Measurements from ENCODE around the gene TANC1.
"Not testable (repeated sequence)": the region's sequence is repeated elsewhere in the genome, so short reads cannot be mapped to it uniquely, and the experiment has no call there.

Gene TANC1

GRCh38 chr2:159032580-159032979 lies 64.1 kb downstream of the TANC1 start:
- DNase-seq, result no peak

DNA sequence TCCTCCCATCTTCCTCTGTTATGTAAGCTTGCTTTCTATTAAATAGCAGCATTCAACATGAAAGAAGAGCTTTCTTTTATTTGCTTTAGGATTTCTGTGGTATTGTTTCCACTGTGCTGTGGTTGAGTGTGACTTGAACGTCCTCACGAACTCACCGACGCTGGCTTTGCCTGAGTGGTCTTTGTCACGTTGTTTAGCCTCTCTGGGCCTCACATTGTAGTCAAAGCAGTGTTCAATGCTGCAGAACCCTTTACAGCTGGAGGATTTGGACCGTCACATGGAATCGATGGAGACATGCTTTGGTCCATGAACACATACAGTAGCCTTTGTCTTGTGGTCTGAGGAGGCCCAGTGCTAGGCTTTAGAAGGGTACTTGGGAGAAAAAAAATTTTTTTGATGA lies 66.3 kb downstream of the TANC1 start:
- DNase-seq, result no peak

GRCh38 chr2:159035790-159036411 lies 67.5 kb downstream of the TANC1 start:
- DNase-seq, result no peak

DNA sequence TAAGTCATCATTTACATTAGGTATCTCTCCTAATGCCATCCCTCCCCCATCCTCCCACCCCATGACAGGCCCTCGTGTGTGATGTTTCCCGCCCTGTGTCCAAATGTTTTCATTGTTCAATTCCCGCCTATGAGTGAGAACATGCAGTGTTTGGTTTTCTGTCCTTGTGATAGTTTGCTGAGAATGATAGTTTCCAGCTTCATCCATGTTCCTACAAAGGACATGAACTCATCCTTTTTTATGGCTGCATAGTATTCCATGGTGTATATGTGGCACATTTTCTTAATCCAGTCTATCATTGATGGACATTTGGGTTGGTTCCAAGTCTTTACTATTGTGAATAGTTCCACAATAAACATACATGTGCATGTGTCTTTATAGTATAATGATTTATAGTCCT lies 68.0 kb downstream of the TANC1 start:
- not testable (repeated sequence) for DNase-seq

DNA sequence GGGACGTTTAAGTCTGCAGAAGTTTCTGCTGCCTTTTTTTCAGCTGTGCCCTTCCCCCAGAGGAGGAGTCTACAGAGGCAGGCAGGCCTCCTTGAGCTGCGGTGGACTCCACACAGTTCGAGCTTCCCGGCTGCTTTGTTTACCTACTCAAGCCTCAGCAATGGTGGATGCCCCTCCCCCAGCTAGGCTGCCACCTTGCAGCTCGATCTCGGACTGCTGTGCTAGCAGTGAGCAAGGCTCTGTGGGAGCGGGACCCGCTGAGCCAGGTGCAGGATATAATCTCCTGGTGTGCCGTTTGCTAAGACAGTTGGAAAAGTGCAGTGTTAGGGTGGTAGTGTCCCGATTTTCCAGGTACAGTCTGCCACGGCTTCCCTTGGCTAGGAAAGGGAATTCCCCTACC lies 72.9 kb downstream of the TANC1 start:
- not testable (repeated sequence) for DNase-seq

DNA sequence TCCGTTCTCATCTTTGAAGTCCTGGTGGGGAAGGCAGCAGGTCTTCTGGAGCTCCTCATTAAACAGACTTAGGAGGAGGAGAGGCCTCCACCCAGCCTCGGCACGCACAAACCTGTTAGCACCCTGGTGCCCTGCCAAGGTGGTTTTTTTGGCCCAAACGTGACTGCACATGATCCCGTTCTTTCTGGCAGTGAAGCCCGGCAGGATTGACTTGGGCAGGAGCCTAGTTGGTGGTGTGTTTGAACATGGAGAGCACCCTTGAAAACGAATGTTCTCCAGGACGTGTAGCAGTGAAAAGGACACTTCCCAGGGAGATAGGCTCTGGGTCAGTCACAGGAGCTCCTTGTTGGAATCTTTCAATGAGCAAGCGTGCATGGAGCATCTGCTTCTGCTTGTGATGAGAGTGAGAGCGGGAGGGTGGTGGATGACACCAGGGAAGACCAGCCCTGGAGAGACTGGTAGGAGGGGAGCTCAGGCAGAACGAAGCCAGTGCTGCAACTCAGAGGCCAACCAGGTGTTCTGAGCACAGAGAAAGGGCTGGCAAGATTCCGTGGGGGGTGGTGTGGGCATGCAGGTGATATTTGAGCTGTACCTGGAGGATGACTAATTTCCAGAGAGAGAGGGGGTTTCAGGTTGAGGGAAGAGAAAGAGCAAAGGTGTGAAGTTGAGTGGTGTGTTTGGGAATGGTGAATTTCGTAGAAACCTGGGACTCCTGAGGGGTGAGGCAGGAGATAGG lies 73.8 kb downstream of the TANC1 start:
- no peak for DNase-seq

DNA sequence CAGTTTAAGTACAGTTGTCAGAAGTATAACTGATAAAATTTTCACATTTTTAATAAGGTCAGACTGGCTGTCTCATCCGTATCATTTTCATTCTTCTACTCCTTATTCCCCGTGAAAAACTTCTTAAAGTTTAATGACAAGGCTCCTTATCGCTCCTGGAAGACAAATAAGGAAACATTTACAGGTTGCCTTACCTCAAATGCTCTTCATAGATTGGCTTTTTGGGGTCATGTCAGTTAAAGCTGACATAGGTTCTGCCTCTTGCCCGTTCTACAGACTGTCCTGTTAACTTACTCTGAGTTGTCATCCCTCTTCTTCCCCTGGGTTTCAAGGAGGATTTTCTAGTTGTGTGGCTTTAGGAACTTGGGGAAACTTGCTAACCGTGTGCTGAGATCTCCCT lies 75.3 kb downstream of the TANC1 start:
- no peak for DNase-seq

DNA sequence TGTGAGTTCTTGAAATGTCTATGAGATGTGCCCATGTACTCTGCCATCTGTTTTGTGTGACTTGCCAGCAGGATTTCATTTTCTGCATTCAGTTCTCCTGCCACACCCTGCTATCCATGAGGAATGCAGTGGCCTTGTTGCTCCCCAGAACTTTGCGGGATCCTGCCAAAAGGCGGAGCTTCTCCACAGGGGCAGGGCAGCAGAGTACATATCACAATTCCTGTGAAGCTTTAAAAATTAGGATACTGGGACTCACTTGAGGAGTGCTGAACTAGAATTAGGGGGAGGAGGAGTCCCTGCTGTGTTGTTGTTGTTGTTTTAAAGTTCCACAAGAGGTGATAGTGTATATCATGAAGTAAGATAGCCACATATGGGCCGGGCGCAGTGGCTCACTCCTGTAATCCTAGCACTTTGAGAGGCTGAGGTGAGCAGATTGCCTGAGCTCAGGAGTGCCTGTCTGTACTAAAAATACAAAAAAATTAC lies 76.4 kb downstream of the TANC1 start:
- DNase-seq, result no peak

DNA sequence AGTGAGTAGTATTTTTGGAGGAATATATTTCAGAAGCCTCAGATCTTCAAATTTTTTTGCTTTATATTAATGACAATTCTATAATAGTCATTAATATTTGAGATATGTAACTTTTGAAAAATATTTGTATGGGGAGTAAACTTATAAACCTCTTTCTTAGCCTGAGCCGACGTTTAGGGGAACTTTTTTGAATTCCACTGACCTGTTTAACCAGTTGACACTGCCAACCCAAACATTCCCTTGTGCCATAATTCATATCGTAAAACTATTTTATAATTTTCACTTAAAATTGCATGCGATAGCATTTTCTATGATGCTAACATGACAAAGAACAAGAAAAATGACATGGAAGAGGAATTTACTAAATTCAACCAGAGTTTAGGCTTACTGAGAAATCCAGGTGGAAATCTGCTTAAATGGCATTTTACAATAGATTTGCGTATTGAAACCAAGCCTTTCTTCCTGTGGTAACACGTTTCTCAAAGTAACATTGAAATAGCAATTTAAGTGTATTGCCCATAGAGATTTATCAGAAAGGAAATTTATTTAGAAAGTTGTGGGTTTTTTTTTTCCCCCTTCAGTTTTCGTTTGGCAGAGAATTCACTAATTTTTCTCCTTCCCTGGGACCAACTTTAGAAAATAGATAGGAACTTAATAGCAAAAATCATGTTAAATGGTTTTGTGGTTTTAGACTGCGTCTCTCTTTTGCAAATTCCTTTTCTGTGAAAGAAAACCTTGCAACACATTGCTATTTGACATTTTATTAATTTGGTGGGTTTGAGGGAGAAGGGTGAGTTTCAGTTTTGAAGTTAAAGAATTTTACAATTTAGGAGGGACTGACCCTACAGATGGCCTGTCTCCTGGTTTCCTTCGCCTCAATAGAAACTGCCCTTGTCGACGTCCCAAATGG lies 77.4 kb downstream of the TANC1 start:
- no peak for DNase-seq

DNA sequence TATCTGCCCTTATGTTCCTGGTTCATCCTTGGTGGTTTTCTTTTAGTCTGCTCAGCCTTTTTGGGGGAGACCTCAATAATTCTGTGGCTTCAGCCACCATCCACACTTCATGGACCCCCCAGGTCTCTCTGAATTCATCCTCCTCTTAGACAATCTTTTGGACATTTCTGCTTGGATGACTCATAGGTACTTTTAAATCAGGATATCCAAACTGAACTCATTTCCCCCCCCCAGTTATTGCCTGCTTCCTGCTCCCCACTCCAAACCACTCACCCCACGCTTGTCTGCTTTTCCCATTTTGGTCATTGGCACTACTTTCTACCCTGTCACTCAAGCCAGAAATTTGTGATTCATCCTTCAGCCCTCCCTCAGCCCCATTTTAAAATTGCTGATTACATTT lies 78.5 kb downstream of the TANC1 start:
- DNase-seq, result no peak

DNA sequence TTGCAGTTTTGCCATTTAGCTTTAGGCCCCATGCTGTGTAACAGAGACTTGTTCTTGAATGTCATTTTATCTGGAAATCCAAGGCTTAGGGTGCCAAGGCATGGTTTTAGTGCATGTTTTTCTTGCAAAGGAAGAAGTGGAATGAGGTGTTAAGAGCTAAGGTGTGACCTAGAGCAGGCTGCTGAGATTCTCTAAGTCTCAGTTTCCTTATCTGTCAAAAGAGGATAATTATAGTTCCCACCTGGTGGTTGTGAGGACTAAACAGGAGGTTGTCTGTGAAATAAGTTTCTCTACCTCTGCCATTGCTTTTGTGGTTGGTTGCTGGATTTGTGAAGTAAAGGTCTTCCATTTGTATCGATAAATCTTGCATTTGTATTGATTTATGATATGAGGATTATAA lies 82.0 kb downstream of the TANC1 start:
- no peak for DNase-seq

DNA sequence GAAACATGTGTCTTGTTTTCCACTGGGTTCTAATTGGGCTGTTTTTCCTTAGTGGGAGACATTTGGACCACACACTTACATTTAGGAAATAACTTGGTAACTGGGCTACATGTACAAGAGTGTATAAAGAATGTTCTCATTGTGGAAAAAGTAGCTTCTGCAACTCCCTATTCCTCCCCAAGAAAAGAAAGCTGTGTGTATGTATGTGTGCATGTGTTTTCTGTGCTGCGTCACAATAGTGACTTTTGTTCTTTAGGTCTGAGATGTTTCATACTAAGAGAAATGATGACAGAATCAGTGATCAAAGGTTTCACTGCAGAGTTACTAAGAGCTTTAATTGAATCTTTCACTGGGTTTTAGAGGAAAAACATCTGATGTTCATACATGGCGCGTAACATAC lies 82.7 kb downstream of the TANC1 start:
- no peak for DNase-seq

DNA sequence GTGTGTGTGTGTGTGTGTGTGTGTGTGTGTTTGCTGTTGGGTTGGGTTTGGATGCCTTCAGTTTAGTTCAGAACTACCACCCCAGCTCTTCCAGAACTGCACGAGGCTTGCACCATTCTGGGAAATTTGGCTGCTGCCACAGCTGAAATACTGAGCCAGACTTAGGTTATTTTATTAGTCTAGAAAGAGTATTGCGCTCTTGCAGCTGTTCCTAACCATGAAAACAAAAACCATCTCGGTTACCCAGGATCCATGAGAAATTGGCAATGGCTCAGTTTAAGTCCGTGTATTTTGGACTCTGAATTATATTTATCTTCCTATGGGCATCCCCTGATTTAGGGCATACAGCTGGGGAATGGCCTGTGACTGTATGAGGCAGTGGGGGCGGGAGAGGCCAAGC lies 83.2 kb downstream of the TANC1 start:
- DNase-seq, result no peak

DNA sequence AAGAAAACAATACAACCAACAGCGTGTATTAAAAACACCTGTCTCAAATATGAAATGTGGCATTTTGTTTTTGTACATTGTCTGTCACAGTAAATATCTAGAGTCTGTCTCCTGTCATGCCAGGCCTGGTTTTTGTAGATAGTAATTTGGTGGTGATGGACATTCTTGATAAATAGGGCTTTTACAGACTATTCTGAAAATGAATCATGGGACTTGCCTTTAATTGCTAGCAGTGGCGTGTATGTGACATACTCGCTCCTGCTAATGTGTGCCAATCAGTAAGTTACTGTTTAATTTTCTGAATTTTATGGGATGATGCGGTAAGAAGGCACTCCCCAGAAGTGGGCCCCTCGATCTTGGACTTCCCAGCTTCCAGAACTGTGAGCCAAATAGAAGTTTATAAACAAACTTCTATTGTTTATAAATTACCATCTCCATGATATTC lies 83.7 kb downstream of the TANC1 start:
- no peak for DNase-seq

GRCh38 chr2:159053161-159054031 lies 85.0 kb downstream of the TANC1 start:
- no peak for DNase-seq

DNA sequence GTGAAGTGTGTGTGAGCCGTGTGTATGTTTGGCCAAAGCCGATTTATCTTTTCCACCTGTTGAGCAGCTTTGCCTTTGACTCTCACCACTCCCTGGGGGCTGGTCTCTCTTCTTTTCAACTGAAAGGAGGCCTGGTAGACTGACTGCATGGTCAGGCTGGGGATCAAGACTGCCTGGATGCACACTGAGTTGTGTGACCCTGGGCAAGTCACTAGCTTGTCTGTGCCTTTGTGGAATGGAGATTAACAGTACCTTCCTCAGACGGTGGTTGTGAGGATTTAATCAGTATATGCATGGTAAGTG lies 85.5 kb downstream of the TANC1 start:
- no peak for DNase-seq

DNA sequence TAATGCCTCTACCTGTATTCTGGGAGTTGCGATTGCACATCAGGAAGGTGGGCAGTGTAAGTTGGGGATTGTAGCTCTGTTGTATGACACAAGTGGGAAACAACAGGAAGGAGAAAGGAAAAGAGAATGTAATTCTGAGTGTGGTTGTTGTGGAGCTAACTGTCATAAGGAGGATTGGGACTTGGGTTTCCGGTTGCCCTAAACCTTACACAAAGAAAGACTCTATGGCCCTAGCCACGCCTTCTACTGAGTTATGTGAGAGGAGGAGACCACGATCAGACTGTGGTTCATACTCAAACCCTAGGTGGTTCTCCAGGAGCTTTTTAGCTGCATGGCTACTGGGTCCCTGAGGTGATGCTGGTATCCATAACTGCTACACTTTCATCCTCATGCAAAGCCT lies 86.5 kb downstream of the TANC1 start:
- no peak for DNase-seq

DNA sequence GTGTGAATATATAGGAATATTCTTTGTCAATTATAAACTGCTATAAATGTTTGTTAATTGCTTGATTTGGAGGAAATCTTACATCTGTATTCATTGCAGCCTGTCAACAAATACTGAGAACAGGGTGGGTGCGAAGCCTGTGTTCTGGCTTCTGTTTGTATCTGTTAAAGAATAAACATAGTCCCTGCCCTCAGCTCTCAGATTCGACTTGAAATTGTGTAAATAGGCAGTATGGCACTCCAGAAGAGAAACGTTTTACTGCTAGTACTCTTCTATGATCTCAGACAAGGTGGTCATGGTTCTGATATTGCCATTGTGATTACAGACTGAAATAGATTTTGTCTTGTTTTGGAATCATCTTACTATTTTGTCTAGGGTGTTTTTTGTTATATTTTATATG lies 92.1 kb downstream of the TANC1 start:
- no peak for DNase-seq

- no peak for DNase-seq
Measured at GRCh38 chr2:159063677-159064076, 95.2 kb downstream of the TANC1 start.

DNA sequence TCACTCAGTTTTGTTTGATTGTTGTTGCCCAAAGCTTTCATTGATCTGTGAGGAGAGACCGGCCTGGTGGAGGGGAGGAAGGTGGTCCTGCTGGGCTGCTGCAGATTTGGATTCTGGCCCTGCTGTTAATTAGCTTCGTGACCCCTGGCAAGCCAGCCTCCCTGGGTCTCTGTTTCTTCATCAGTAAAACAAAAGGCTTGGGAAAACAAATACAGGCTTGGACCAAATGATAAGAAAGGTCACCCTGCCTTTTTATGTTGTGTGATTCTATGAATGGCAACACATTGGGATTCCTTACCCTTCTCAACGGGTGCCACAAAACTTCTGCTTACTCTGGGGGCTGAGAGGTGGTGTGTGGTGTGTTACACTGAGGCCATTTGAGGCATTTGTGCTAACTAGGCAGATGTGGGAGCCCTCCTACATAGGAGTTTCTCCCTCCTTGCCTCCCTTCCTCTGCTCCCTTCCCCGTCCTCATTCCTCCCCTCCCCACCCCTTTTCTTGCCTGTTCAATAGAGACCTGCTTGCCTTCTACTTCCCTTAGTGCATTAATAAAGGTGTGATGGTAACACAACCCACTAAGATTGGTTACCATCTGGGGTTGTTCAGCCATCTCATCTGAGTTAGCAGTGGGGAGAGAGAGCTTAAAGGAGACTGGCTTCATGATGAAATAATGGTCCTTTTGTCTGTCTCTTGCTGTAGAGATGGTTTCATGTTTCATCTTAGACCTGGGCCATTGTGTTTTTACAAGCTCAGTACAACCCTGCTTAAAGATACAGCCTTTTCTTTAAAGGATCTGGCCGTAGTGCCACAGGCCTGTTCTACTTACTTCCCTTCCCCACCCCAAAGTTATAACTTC lies 96.2 kb downstream of the TANC1 start:
- DNase-seq, result no peak

DNA sequence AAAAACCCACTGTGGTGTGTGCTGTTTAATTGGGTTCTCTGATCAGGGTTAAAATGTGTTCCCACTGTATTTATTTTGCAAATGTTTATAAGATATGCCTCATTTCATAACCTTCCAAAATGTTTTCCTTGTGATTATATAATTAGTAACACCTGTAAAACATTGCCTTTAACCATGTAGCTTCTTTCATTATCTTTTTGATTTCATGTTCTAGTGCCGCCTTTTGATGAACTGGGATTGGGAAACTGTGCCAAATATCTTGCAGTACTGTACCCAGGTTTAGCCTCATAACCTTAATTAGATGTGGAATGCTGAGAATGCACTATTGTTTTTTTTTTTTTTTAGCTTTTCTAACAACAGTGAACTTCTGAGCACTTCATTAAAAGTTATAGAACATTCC lies 96.9 kb downstream of the TANC1 start:
- DNase-seq, result no peak

DNA sequence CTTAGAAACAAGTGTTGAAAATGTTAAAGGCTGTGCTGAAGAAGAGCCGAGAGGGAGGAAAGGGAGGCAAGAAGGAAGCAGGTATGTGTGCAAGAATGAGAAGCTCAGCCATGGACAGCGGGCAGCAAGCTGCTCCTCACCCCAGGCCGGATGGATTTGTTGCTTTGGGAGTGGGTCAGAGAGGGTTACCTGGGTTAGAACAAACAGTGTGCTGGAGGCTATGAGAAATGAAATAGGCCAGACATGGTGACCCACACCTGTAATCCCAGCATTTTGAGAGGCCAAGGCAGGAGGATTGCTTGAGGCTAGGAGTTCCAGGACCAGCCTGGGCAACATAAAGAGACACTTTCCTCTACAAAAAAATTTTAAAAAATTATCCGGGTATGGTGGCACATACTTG lies 97.5 kb downstream of the TANC1 start:
- no peak for DNase-seq
